GM23338 (cell line): ENCODE data around the gene IL12A. TPM values are rescaled to one million over a fixed set of nuclear protein-coding genes. Genes with fewer than 3 reads are reported as not detected.

ENCODE experiments used
- ATAC-seq: fragments of 200-7000 bp; cut with Tn5 transposase; 3 replicates; pipeline ENCODE4 v1.9.1; 2020
- DNase-seq: peaks from one replicate; pipeline ENCODE4 v3.0.0-alpha.2; 2015; ENCODE audit warnings: low spot score
- H2AFZ ChIP-seq: fragments of 200-600 bp; sonication (generic); 2 replicates; pipeline ENCODE4 v1.8.0; 2016; ENCODE audit warnings: antibody characterized with exemption, mild to moderate bottlenecking, moderate library complexity
- H3F3A ChIP-seq: fragments of 200-600 bp; sonication (generic); replicated peaks from 2 replicates; pipeline ENCODE4 v1.8.0; 2017; ENCODE audit warnings: antibody characterized with exemption, mixed run types, low read depth
- H3K27ac ChIP-seq: fragments of 200-600 bp; sonication (generic); 2 replicates; pipeline ENCODE4 v1.6.1; 2016; ENCODE audit warnings: low read depth
- H3K27me3 ChIP-seq: fragments of 200-600 bp; sonication (generic); 2 replicates; pipeline ENCODE4 v1.8.0; 2016; ENCODE audit warnings: mild to moderate bottlenecking, mixed run types, moderate library complexity; ENCODE audit not compliant: insufficient read depth
- H3K36me3 ChIP-seq: fragments of 200-600 bp; sonication (generic); 2 replicates; pipeline ENCODE4 v1.8.0; 2016; ENCODE audit warnings: mild to moderate bottlenecking; ENCODE audit not compliant: insufficient read depth
- H3K4me1 ChIP-seq: fragments of 200-600 bp; sonication (generic); 2 replicates; pipeline ENCODE4 v1.8.0; 2016; ENCODE audit warnings: mild to moderate bottlenecking, moderate library complexity; ENCODE audit not compliant: insufficient read depth
- H3K4me2 ChIP-seq: fragments of 200-600 bp; sonication (generic); 2 replicates; pipeline ENCODE4 v1.7.1; 2017; ENCODE audit warnings: mixed run types
- H3K4me3 ChIP-seq: fragments of 200-600 bp; sonication (generic); 2 replicates; pipeline ENCODE4 v1.6.1; 2016; ENCODE audit warnings: mixed run types
- H3K79me2 ChIP-seq: fragments of 200-600 bp; sonication (generic); replicated peaks from 2 replicates; pipeline ENCODE4 v1.8.0; 2017; ENCODE audit warnings: mild to moderate bottlenecking; ENCODE audit not compliant: insufficient read depth
- H3K9me2 ChIP-seq: fragments of 200-600 bp; sonication (generic); 2 replicates; pipeline ENCODE4 v1.8.0; 2017; ENCODE audit not compliant: insufficient read depth
- H4K20me1 ChIP-seq: fragments of 200-600 bp; sonication (generic); replicated peaks from 2 replicates; pipeline ENCODE4 v1.8.0; 2017; ENCODE audit warnings: mild to moderate bottlenecking; ENCODE audit not compliant: insufficient read depth
- H3K27ac Mint-ChIP-seq: 2 replicates; pipeline ENCODE4 v1.8.0; 2020; ENCODE audit warnings: inconsistent platforms, mild to moderate bottlenecking, moderate library complexity, mixed read lengths
- H3K27me3 Mint-ChIP-seq: 3 replicates; pipeline ENCODE4 v1.8.0; 2022; ENCODE audit warnings: low read depth, mild to moderate bottlenecking, moderate library complexity, mixed read lengths, inconsistent platforms; ENCODE audit not compliant: insufficient read depth, poor library complexity
- H3K36me3 Mint-ChIP-seq: 3 replicates; pipeline ENCODE4 v1.8.0; 2021; ENCODE audit warnings: low read depth, mild to moderate bottlenecking, inconsistent platforms, moderate library complexity, mixed read lengths
- H3K4me1 Mint-ChIP-seq: 3 replicates; pipeline ENCODE4 v1.8.0; 2020; ENCODE audit warnings: mild to moderate bottlenecking, inconsistent platforms, mixed read lengths
- H3K4me3 Mint-ChIP-seq: 3 replicates; pipeline ENCODE4 v1.8.0; 2021; ENCODE audit warnings: moderate library complexity, mild to moderate bottlenecking, inconsistent platforms, mixed read lengths
- H3K9me3 Mint-ChIP-seq: 3 replicates; pipeline ENCODE4 v1.8.0; 2020; ENCODE audit warnings: moderate library complexity, mild to moderate bottlenecking, inconsistent platforms, mixed read lengths
- EZH2 ChIP-seq: fragments of 200-600 bp; sonication (generic); IDR thresholded peaks from one replicate; pipeline ENCODE4 v1.8.0; 2017; ENCODE audit warnings: antibody characterized with exemption, mild to moderate bottlenecking, low read depth; ENCODE audit not compliant: unreplicated experiment
- EZH2phosphoT487 ChIP-seq: fragments of 200-600 bp; sonication (generic); IDR thresholded peaks from one replicate; pipeline ENCODE4 v1.8.1; 2018; ENCODE audit warnings: antibody characterized with exemption; ENCODE audit not compliant: unreplicated experiment
- NANOG ChIP-seq: IDR thresholded peaks from 2 replicates; pipeline ENCODE4 v1.6.1; 2016; ENCODE audit warnings: antibody characterized with exemption, borderline replicate concordance
- STAT1 ChIP-seq: IDR thresholded peaks from one replicate; pipeline ENCODE4 v1.6.1; 2016; ENCODE audit warnings: antibody characterized with exemption; ENCODE audit not compliant: unreplicated experiment
- ZNF114 ChIP-seq: fragments of 250-450 bp; sonication (Bioruptor Pico); IDR thresholded peaks from 2 replicates; pipeline ENCODE4 v1.5.0; 2020; ENCODE audit warnings: mild to moderate bottlenecking, moderate library complexity
- ZNF331 ChIP-seq: fragments of 250-450 bp; sonication (Bioruptor Pico); IDR thresholded peaks from 2 replicates; pipeline ENCODE4 v1.5.0; 2020; ENCODE audit warnings: low read depth, mild to moderate bottlenecking, moderate library complexity
- polyA plus RNA-seq: library from polyadenylated mRNA; unstranded; fragments of >200 nt; fragmentation: Nextera tagmentation; extraction: Ambion mirVana; gene quantifications from 2 replicates; pipeline ENCODE4 v1.2.1, GENCODE V29; 2016
- total RNA-seq: library from RNA; depleted of rRNA; stranded (reverse); fragments of >200 nt; shearing (Covaris generic); gene quantifications from 2 replicates; pipeline ENCODE4 v1.2.3, GENCODE V29; 2014
- TF ChIP-seq, protein P1 (sequence below), 2 experiments: fragments of 200-600 bp in 1 of 2; sonication (generic) in 1 of 2; conservative IDR thresholded peaks; 2 replicates each; pipeline versions ENCODE4 v1.5.1 to v1.6.1; 2016 to 2017; ENCODE audit warnings: antibody characterized with exemption in 2 of 2, low read depth in 2 of 2, mild to moderate bottlenecking in 2 of 2, moderate library complexity in 1 of 2
- TF ChIP-seq, protein P2 (sequence below): IDR thresholded peaks from one replicate; pipeline ENCODE4 v1.6.1; 2018; ENCODE audit warnings: antibody characterized with exemption; ENCODE audit not compliant: unreplicated experiment
- TF ChIP-seq, protein P3 (sequence below): fragments of 250-450 bp; sonication (Bioruptor Pico); IDR thresholded peaks from 2 replicates; pipeline ENCODE4 v1.5.0; 2020; ENCODE audit warnings: mild to moderate bottlenecking, moderate library complexity

IL12A gene
- total and polyA plus RNA-seq, 2 experiments from 2014 or later, result 0.69 to 1.3 TPM

DNA sequence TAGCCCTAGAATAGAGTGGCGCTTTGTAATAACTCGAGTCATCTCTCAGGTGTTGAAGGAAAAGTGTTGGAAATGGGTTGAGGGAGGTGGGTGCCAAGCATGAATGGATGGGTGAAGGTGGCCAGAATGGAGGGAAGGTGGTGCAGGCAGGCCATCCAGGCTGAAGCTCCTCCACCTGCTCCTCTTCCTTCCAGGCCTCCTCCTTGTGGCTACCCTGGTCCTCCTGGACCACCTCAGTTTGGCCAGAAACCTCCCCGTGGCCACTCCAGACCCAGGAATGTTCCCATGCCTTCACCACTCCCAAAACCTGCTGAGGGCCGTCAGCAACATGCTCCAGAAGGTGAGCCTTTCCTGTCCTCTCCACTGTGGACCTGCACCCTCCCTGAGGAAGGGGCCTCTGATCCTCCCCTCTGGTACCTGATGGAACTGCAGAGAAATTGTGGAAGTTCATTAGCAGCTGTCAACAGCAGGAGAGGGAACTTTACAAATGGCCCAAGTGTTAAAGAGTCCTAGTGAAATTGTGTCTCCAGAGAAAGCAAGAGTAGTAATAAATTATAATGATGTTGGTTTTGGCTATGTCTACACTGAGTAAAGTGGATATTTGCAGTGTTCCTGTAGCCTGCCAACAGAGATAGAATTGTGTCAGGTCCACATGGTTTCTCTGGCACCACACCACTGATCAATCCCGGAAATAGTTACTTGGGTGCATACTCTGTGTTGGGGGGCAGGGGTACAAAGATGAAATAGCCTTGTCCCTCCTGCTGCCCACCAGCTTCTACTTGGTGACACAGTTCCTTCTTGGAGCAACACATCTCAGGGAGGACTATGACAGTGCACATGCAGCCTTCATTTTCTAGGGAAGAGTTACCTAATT is 1.6 kb downstream of the IL12A start (continued):
- TF ChIP-seq, protein P1, sequence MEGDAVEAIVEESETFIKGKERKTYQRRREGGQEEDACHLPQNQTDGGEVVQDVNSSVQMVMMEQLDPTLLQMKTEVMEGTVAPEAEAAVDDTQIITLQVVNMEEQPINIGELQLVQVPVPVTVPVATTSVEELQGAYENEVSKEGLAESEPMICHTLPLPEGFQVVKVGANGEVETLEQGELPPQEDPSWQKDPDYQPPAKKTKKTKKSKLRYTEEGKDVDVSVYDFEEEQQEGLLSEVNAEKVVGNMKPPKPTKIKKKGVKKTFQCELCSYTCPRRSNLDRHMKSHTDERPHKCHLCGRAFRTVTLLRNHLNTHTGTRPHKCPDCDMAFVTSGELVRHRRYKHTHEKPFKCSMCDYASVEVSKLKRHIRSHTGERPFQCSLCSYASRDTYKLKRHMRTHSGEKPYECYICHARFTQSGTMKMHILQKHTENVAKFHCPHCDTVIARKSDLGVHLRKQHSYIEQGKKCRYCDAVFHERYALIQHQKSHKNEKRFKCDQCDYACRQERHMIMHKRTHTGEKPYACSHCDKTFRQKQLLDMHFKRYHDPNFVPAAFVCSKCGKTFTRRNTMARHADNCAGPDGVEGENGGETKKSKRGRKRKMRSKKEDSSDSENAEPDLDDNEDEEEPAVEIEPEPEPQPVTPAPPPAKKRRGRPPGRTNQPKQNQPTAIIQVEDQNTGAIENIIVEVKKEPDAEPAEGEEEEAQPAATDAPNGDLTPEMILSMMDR (conservative IDR thresholded peaks at IDR 0.05; ENCODE audit: low read depth in 2 of 2), result no peak
- no peak for TF ChIP-seq ZNF114 (CRISPR knock-in tag)
- TF ChIP-seq ZNF331 (CRISPR knock-in tag), result no peak
- TF ChIP-seq, protein P2, sequence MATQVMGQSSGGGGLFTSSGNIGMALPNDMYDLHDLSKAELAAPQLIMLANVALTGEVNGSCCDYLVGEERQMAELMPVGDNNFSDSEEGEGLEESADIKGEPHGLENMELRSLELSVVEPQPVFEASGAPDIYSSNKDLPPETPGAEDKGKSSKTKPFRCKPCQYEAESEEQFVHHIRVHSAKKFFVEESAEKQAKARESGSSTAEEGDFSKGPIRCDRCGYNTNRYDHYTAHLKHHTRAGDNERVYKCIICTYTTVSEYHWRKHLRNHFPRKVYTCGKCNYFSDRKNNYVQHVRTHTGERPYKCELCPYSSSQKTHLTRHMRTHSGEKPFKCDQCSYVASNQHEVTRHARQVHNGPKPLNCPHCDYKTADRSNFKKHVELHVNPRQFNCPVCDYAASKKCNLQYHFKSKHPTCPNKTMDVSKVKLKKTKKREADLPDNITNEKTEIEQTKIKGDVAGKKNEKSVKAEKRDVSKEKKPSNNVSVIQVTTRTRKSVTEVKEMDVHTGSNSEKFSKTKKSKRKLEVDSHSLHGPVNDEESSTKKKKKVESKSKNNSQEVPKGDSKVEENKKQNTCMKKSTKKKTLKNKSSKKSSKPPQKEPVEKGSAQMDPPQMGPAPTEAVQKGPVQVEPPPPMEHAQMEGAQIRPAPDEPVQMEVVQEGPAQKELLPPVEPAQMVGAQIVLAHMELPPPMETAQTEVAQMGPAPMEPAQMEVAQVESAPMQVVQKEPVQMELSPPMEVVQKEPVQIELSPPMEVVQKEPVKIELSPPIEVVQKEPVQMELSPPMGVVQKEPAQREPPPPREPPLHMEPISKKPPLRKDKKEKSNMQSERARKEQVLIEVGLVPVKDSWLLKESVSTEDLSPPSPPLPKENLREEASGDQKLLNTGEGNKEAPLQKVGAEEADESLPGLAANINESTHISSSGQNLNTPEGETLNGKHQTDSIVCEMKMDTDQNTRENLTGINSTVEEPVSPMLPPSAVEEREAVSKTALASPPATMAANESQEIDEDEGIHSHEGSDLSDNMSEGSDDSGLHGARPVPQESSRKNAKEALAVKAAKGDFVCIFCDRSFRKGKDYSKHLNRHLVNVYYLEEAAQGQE, result no peak

DNA sequence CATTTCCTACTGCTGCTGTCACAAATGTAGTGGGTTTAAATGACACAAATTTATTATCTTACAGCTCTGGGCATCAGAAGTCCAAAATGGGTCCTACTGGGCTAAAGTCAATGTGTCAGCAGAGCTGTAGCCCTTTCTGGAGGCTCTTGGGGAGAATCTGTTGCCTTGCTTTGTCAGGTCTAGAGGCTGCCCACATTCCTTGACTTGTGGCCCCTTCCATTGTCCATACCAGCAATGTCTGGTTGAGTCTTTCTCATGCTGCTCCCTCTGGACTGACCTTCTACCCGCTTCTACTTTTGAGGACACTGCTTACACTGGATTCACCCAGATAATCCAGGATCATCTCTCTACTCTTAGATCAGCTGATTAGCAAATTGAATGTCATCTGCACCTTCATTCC is 3.0 kb downstream of the IL12A start:
- no peaks in the 10 kb centered on the region for H4K20me1 ChIP-seq
- H3K36me3 ChIP-seq, result no peaks in the 10 kb centered on the region
- no peak for DNase-seq
- no peaks in the 10 kb centered on the region for H3F3A ChIP-seq
- no peak overlapping the region for H3K4me3 Mint-ChIP-seq
- no peak overlapping the region for H3K27ac Mint-ChIP-seq
- no peak overlapping the region for H3K27ac ChIP-seq
- H2AFZ ChIP-seq, result no peak overlapping the region
- peaks cover 8% of the 10 kb centered on the region for H3K27me3 ChIP-seq
- peaks cover 6% of the 10 kb centered on the region; the same call in 1 of the 2 replicates for H3K9me2 ChIP-seq
- H3K79me2 ChIP-seq, result no peaks in the 10 kb centered on the region
- ATAC-seq, result no peak
- no peak overlapping the region for H3K4me2 ChIP-seq
- peaks cover 31% of the 10 kb centered on the region for H3K4me1 Mint-ChIP-seq
- H3K4me1 ChIP-seq, result peaks cover 32% of the 10 kb centered on the region
- peaks cover 19% of the 10 kb centered on the region for H3K27me3 Mint-ChIP-seq
- peaks cover 12% of the 10 kb centered on the region; the same call in 2 of the 3 replicates for H3K36me3 Mint-ChIP-seq
- peaks cover 8% of the 10 kb centered on the region; the same call in 2 of the 3 replicates for H3K9me3 Mint-ChIP-seq
- no peak overlapping the region for H3K4me3 ChIP-seq
- TF ChIP-seq EZH2phosphoT487, result no peak
- TF ChIP-seq, protein P1 (conservative IDR thresholded peaks at IDR 0.05; ENCODE audit: low read depth in 2 of 2), result no peak
- TF ChIP-seq, protein P3, sequence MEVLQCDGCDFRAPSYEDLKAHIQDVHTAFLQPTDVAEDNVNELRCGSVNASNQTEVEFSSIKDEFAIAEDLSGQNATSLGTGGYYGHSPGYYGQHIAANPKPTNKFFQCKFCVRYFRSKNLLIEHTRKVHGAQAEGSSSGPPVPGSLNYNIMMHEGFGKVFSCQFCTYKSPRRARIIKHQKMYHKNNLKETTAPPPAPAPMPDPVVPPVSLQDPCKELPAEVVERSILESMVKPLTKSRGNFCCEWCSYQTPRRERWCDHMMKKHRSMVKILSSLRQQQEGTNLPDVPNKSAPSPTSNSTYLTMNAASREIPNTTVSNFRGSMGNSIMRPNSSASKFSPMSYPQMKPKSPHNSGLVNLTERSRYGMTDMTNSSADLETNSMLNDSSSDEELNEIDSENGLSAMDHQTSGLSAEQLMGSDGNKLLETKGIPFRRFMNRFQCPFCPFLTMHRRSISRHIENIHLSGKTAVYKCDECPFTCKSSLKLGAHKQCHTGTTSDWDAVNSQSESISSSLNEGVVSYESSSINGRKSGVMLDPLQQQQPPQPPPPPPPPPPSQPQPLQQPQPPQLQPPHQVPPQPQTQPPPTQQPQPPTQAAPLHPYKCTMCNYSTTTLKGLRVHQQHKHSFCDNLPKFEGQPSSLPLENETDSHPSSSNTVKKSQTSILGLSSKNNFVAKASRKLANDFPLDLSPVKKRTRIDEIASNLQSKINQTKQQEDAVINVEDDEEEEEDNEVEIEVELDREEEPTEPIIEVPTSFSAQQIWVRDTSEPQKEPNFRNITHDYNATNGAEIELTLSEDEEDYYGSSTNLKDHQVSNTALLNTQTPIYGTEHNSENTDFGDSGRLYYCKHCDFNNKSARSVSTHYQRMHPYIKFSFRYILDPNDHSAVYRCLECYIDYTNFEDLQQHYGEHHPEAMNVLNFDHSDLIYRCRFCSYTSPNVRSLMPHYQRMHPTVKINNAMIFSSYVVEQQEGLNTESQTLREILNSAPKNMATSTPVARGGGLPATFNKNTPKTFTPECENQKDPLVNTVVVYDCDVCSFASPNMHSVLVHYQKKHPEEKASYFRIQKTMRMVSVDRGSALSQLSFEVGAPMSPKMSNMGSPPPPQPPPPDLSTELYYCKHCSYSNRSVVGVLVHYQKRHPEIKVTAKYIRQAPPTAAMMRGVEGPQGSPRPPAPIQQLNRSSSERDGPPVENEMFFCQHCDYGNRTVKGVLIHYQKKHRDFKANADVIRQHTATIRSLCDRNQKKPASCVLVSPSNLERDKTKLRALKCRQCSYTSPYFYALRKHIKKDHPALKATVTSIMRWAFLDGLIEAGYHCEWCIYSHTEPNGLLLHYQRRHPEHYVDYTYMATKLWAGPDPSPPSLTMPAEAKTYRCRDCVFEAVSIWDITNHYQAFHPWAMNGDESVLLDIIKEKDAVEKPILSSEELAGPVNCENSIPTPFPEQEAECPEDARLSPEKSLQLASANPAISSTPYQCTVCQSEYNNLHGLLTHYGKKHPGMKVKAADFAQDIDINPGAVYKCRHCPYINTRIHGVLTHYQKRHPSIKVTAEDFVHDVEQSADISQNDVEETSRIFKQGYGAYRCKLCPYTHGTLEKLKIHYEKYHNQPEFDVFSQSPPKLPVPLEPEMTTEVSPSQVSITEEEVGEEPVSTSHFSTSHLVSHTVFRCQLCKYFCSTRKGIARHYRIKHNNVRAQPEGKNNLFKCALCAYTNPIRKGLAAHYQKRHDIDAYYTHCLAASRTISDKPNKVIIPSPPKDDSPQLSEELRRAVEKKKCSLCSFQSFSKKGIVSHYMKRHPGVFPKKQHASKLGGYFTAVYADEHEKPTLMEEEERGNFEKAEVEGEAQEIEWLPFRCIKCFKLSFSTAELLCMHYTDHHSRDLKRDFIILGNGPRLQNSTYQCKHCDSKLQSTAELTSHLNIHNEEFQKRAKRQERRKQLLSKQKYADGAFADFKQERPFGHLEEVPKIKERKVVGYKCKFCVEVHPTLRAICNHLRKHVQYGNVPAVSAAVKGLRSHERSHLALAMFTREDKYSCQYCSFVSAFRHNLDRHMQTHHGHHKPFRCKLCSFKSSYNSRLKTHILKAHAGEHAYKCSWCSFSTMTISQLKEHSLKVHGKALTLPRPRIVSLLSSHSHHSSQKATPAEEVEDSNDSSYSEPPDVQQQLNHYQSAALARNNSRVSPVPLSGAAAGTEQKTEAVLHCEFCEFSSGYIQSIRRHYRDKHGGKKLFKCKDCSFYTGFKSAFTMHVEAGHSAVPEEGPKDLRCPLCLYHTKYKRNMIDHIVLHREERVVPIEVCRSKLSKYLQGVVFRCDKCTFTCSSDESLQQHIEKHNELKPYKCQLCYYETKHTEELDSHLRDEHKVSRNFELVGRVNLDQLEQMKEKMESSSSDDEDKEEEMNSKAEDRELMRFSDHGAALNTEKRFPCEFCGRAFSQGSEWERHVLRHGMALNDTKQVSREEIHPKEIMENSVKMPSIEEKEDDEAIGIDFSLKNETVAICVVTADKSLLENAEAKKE, result no peak
- no peak for TF ChIP-seq NANOG
- no peak for TF ChIP-seq STAT1
- TF ChIP-seq EZH2, result no peak
- TF ChIP-seq ZNF114 (CRISPR knock-in tag), result no peak
